ENCODE results near the gene AQP11.
"Not testable (repeated sequence)": the region's sequence is repeated elsewhere in the genome, so short reads cannot be mapped to it uniquely, and the experiment has no call there.

Gene AQP11

GRCh38 chr11:77593883-77594282, 4.1 kb downstream of the AQP11 start:
- Histone ChIP-seq H3K9me3 (ENCODE audit: control insufficient read depth in 2 of 2, low read length in 2 of 2) (no peaks in the 10 kb centered on the region), H3K27me3 (ENCODE audit: control insufficient read depth in 1 of 2, insufficient read depth in 2 of 2, low read length in 2 of 2) (no peaks in the 10 kb centered on the region), H3K27ac (ENCODE audit: low read length) (no peak overlapping the region), H3K4me3 (ENCODE audit: low read length in 2 of 2) (no peak overlapping the region), H3K9ac (ENCODE audit: low read length in 2 of 2) (no peak overlapping the region), H3K4me1 (ENCODE audit: control insufficient read depth, insufficient read depth, low read length) (peaks cover 14% of the 10 kb centered on the region), H3K36me3 (ENCODE audit: control insufficient read depth in 2 of 2, insufficient read depth in 2 of 2, low read length in 2 of 2) (no peaks in the 10 kb centered on the region)

DNA sequence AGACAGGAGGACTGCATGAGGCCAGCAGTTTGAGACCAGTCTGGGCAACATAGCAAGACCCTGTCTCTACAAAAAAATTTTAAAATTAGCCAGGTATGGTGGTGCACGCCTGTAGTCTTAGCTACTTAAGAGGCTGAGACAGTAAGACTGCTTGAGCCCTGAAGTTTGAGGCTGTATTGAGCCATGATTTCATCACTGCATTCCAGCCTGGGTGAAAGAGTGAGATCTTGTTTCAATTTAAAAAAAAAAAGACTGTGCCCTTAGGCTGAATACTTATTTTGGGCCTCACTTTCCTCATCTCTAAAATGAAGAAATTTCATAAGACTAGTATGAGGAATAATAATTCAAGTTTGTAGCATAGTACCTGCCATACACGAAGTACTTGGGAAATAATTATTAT, 6.9 kb downstream of the AQP11 start:
- no peak overlapping the region for H3K4me3 ChIP-seq (ENCODE audit: low read length in 2 of 2)

DNA sequence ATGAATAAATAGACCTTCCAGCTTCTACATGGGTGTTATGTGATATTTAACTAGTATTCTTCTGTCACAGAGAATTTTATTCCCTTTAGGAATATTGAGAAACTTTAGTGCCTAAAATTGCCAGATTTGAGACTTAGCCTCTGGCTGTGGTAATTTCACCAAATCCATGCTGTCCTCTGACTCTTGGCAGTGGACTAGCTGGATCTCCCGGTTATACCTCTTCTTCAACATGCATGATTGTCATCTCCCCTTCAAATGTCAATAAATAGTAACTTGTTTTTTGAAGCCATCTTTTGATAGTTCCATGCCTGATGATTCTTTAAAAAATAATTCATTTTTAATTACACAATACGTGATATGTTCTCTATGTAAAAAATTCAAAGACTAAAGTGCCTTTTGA, 8.4 kb downstream of the AQP11 start:
- no peaks in the 10 kb centered on the region for H3K36me3 ChIP-seq (ENCODE audit: control insufficient read depth in 2 of 2, insufficient read depth in 2 of 2, low read length in 2 of 2)
- no peaks in the 10 kb centered on the region for H3K9me3 ChIP-seq (ENCODE audit: control insufficient read depth in 2 of 2, low read length in 2 of 2)
- H3K27me3 ChIP-seq (ENCODE audit: control insufficient read depth in 1 of 2, insufficient read depth in 2 of 2, low read length in 2 of 2), result no peaks in the 10 kb centered on the region
- H3K9ac ChIP-seq (ENCODE audit: low read length in 2 of 2), result no peak overlapping the region
- H3K4me1 ChIP-seq (ENCODE audit: control insufficient read depth, insufficient read depth, low read length), result no peaks in the 10 kb centered on the region
- H3K4me3 ChIP-seq (ENCODE audit: low read length in 2 of 2), result no peak overlapping the region
- no peak overlapping the region for H3K27ac ChIP-seq (ENCODE audit: low read length)

More for the DNA sequence above, 6.9 kb downstream of the AQP11 start:
- Histone ChIP-seq H3K27ac (ENCODE audit: low read length) (no peak overlapping the region), H3K9ac (ENCODE audit: low read length in 2 of 2) (no peak overlapping the region), H3K27me3 (ENCODE audit: control insufficient read depth in 1 of 2, insufficient read depth in 2 of 2, low read length in 2 of 2) (no peaks in the 10 kb centered on the region), H3K9me3 (ENCODE audit: control insufficient read depth in 2 of 2, low read length in 2 of 2) (no peaks in the 10 kb centered on the region), H3K4me1 (ENCODE audit: control insufficient read depth, insufficient read depth, low read length) (no peaks in the 10 kb centered on the region), H3K36me3 (ENCODE audit: control insufficient read depth in 2 of 2, insufficient read depth in 2 of 2, low read length in 2 of 2) (no peaks in the 10 kb centered on the region)

- H3K27ac ChIP-seq (ENCODE audit: low read length), result no peak overlapping the region
- H3K27me3 ChIP-seq (ENCODE audit: control insufficient read depth in 1 of 2, insufficient read depth in 2 of 2, low read length in 2 of 2), result no peaks in the 10 kb centered on the region
- H3K4me3 ChIP-seq (ENCODE audit: low read length in 2 of 2), result no peak overlapping the region
- H3K9me3 ChIP-seq (ENCODE audit: control insufficient read depth in 2 of 2, low read length in 2 of 2), result no peaks in the 10 kb centered on the region
- no peaks in the 10 kb centered on the region for H3K4me1 ChIP-seq (ENCODE audit: control insufficient read depth, insufficient read depth, low read length)
- peaks cover 0 to 3% of the 10 kb centered on the region in 2 donors for H3K36me3 ChIP-seq (ENCODE audit: control insufficient read depth in 2 of 2, insufficient read depth in 2 of 2, low read length in 2 of 2)
- H3K9ac ChIP-seq (ENCODE audit: low read length in 2 of 2), result no peak overlapping the region
Measured at GRCh38 chr11:77602381-77603088, 12.8 kb downstream of the AQP11 start.

DNA sequence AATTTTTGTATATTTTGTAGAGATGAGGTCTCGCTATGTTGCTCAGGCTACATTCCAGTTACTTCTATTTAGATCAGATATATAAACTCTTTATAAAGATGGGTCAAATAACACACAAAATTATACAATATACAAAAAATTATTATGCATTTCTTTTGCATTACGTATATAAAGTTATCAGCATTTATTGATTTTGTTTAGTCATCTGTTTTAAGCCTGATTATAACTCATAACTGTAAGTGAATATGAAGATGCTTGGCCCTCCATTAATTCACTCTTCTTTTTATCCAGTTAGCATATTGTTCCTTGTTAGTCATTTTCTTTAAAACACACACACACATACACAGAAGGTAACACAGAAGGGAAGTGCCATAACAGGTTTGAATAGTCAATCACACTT, 14.5 kb downstream of the AQP11 start:
- H3K4me1 ChIP-seq (ENCODE audit: control insufficient read depth, insufficient read depth, low read length), result no peaks in the 10 kb centered on the region
- H3K9ac ChIP-seq (ENCODE audit: low read length in 2 of 2), result no peak overlapping the region
- H3K27ac ChIP-seq (ENCODE audit: low read length), result no peak overlapping the region

DNA sequence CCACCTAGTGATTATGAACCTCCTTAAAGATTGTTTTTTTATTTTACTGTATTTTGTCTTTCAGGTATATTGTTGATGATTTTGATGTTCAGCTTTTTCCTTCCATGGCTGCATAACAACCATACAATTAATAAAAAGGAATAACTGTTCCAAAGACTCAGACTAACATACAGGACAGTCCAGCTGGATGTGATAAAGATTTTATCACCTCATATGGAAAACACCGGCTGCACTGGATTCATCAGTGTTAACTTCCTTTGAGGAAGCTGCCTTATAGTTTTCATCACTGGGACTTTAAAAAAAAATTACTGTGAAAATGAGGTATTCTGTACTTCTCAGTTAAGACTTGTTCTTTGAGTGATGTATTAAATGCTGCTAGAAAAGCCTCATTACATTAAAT, 19.5 kb downstream of the AQP11 start:
- Histone ChIP-seq H3K27me3 (ENCODE audit: control insufficient read depth in 1 of 2, insufficient read depth in 2 of 2, low read length in 2 of 2) (no peaks in the 10 kb centered on the region), H3K9ac (ENCODE audit: low read length in 2 of 2) (no peak overlapping the region), H3K4me3 (ENCODE audit: low read length in 2 of 2) (no peak overlapping the region), H3K4me1 (ENCODE audit: control insufficient read depth, insufficient read depth, low read length) (no peaks in the 10 kb centered on the region), H3K36me3 (ENCODE audit: control insufficient read depth in 2 of 2, insufficient read depth in 2 of 2, low read length in 2 of 2) (peaks cover 3 to 8% of the 10 kb centered on the region in 2 donors), H3K27ac (ENCODE audit: low read length) (no peak overlapping the region), H3K9me3 (ENCODE audit: control insufficient read depth in 2 of 2, low read length in 2 of 2) (no peaks in the 10 kb centered on the region)

More for the DNA sequence above, 14.5 kb downstream of the AQP11 start:
- Histone ChIP-seq H3K9me3 (ENCODE audit: control insufficient read depth in 2 of 2, low read length in 2 of 2) (no peaks in the 10 kb centered on the region), H3K4me3 (ENCODE audit: low read length in 2 of 2) (no peak overlapping the region), H3K36me3 (ENCODE audit: control insufficient read depth in 2 of 2, insufficient read depth in 2 of 2, low read length in 2 of 2) (peaks cover 0 to 3% of the 10 kb centered on the region in 2 donors), H3K27me3 (ENCODE audit: control insufficient read depth in 1 of 2, insufficient read depth in 2 of 2, low read length in 2 of 2) (no peaks in the 10 kb centered on the region)

DNA sequence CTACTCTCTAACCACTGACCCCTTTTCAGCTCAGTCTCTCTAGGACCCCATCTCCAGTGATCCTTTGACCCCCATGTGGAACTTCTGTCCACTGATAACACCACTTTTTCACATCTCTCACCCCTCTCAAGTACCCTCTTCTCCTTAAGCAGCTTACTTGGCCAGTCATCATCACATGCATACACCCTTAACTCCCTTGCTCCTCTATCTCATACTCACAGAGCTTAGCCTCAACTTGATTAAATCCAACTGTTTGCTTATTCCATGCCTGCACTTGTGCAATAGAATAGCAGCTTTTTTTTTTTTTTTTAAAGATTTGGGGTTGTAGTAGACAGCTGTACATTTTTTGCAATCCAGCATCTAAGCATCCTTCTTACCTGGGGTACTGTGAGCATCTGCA, 22.2 kb downstream of the AQP11 start:
- no peak overlapping the region for H3K4me3 ChIP-seq (ENCODE audit: low read length in 2 of 2)
- no peaks in the 10 kb centered on the region for H3K4me1 ChIP-seq (ENCODE audit: control insufficient read depth, insufficient read depth, low read length)
- no peaks in the 10 kb centered on the region for H3K27me3 ChIP-seq (ENCODE audit: control insufficient read depth in 1 of 2, insufficient read depth in 2 of 2, low read length in 2 of 2)
- H3K36me3 ChIP-seq (ENCODE audit: control insufficient read depth in 2 of 2, insufficient read depth in 2 of 2, low read length in 2 of 2), result peaks cover 10 to 17% of the 10 kb centered on the region in 2 donors
- H3K9me3 ChIP-seq (ENCODE audit: control insufficient read depth in 2 of 2, low read length in 2 of 2), result no peaks in the 10 kb centered on the region
- no peak overlapping the region for H3K27ac ChIP-seq (ENCODE audit: low read length)
- no peak overlapping the region for H3K9ac ChIP-seq (ENCODE audit: low read length in 2 of 2)

DNA sequence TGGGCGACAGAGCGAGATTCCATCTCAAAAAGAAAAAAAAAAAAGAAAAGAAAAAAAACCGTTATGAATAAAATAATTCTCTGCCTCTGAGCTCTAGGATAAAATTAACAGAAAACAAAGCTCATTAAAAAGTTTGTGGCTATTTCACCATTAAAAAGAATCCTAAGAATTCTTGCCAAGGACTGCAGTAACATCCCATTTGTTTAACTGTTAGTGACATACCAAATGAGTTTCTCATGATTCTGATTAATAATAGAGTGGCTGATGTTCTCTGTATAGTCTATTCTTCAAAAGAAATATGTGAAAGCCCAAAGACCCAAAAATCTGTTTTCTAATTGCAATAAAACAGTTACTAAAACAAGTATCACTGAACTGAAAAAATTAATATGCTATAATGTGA, 28.1 kb downstream of the AQP11 start:
- Histone ChIP-seq H3K36me3 (ENCODE audit: control insufficient read depth in 2 of 2, insufficient read depth in 2 of 2, low read length in 2 of 2) (peaks cover 22 to 30% of the 10 kb centered on the region in 2 donors), H3K9me3 (ENCODE audit: control insufficient read depth in 2 of 2, low read length in 2 of 2) (no peaks in the 10 kb centered on the region), H3K9ac (ENCODE audit: low read length in 2 of 2) (no peak overlapping the region), H3K4me1 (ENCODE audit: control insufficient read depth, insufficient read depth, low read length) (no peaks in the 10 kb centered on the region), H3K4me3 (ENCODE audit: low read length in 2 of 2) (no peak overlapping the region), H3K27me3 (ENCODE audit: control insufficient read depth in 1 of 2, insufficient read depth in 2 of 2, low read length in 2 of 2) (no peaks in the 10 kb centered on the region), H3K27ac (ENCODE audit: low read length) (no peak overlapping the region)

DNA sequence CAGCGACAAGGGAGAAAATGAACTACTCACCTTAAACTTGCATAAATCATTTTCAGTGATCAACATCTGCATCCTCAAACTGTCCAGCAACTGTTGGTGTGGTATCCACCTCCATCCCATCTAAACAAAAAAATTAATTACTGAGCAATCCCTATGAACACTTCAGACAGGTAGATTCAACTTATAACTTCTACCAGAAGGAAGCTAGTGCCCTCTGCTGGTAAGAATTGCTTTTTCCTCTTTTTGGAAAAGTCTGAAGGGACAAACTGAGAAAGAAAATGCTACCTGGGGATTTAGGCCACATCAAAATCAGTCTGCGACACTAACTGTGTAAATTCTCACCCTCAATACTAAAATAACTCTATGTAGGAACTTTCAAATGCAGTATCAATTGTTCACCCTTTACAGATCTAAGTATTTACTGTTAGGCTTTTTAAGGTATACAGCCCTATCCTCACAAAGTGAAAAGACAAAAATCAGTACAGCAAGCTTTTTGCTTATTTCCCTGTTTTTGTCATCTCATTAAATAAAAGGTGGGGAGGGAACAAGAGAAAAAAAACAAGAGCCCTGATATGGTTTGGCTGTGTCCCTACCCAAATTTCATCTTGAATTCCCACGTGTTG, 29.9 kb downstream of the AQP11 start:
- Histone ChIP-seq H3K9ac (ENCODE audit: low read length in 2 of 2) (no peak overlapping the region), H3K4me1 (ENCODE audit: control insufficient read depth, insufficient read depth, low read length) (no peaks in the 10 kb centered on the region), H3K27me3 (ENCODE audit: control insufficient read depth in 1 of 2, insufficient read depth in 2 of 2, low read length in 2 of 2) (no peaks in the 10 kb centered on the region), H3K27ac (ENCODE audit: low read length) (no peak overlapping the region), H3K9me3 (ENCODE audit: control insufficient read depth in 2 of 2, low read length in 2 of 2) (no peaks in the 10 kb centered on the region), H3K4me3 (ENCODE audit: low read length in 2 of 2) (no peak overlapping the region), H3K36me3 (ENCODE audit: control insufficient read depth in 2 of 2, insufficient read depth in 2 of 2, low read length in 2 of 2) (peaks cover 33 to 34% of the 10 kb centered on the region in 2 donors)

GRCh38 chr11:77630157-77630710, 40.5 kb downstream of the AQP11 start:
- H3K9me3 ChIP-seq (ENCODE audit: control insufficient read depth in 2 of 2, low read length in 2 of 2), result no peaks in the 10 kb centered on the region
- H3K4me1 ChIP-seq (ENCODE audit: control insufficient read depth, insufficient read depth, low read length), result no peaks in the 10 kb centered on the region
- H3K36me3 ChIP-seq (ENCODE audit: control insufficient read depth in 2 of 2, insufficient read depth in 2 of 2, low read length in 2 of 2), result peaks cover 0 to 4% of the 10 kb centered on the region in 2 donors
- no peaks in the 10 kb centered on the region for H3K27me3 ChIP-seq (ENCODE audit: control insufficient read depth in 1 of 2, insufficient read depth in 2 of 2, low read length in 2 of 2)
- H3K9ac ChIP-seq (ENCODE audit: low read length in 2 of 2), result no peak overlapping the region
- no peak overlapping the region for H3K27ac ChIP-seq (ENCODE audit: low read length)
- no peak overlapping the region for H3K4me3 ChIP-seq (ENCODE audit: low read length in 2 of 2)

GRCh38 chr11:77633926-77634325, 44.2 kb downstream of the AQP11 start:
- not testable (repeated sequence) for H3K9me3 ChIP-seq (ENCODE audit: control insufficient read depth in 2 of 2, low read length in 2 of 2); H3K9ac ChIP-seq (ENCODE audit: low read length in 2 of 2); H3K36me3 ChIP-seq (ENCODE audit: control insufficient read depth in 2 of 2, insufficient read depth in 2 of 2, low read length in 2 of 2); H3K27me3 ChIP-seq (ENCODE audit: control insufficient read depth in 1 of 2, insufficient read depth in 2 of 2, low read length in 2 of 2); H3K4me1 ChIP-seq (ENCODE audit: control insufficient read depth, insufficient read depth, low read length); H3K27ac ChIP-seq (ENCODE audit: low read length); H3K4me3 ChIP-seq (ENCODE audit: low read length in 2 of 2)
